HEK293 (cell line): ENCODE results near the gene MGAT5B.

Experiments
- CTCF ChIA-PET: fragments of 350-600 bp; formaldehyde crosslinking; extraction: SDS; loops from one replicate; lab custom pipeline; 2021; ENCODE audit warnings: antibody characterized with exemption; lab: Yijun Ruan, JAX
- POLR2A ChIA-PET: fragments of 300-600 bp; formaldehyde crosslinking; extraction: SDS; loops from one replicate; lab custom pipeline; 2020; ENCODE audit warnings: antibody characterized with exemption, inconsistent platforms; lab: Yijun Ruan, JAX
- H3K27ac ChIP-seq: fragments of 200-500 bp; sonication (Bioruptor generic); 2 replicates; pipeline ENCODE4 v1.5.1; 2014; ENCODE audit warnings: low read depth, low read length, control low read depth, inconsistent platforms; ENCODE audit errors: extremely low read depth
- H3K36me3 ChIP-seq, 2 experiments: fragments of 200-500 bp in 1 of 2; sonication (Bioruptor generic) in 1 of 2; 1 replicate in 1 of 2; 2 replicates in 1 of 2; pipeline ENCODE4 v1.5.1; 2014 to 2017; ENCODE audit warnings: inconsistent platforms in 2 of 2, low read length in 2 of 2; ENCODE audit not compliant: control insufficient read depth in 2 of 2, insufficient read depth in 1 of 2
- H3K4me1 ChIP-seq: fragments of 200-500 bp; sonication (Bioruptor generic); 2 replicates; pipeline ENCODE4 v1.5.1; 2014; ENCODE audit warnings: mild to moderate bottlenecking, low read length, inconsistent platforms; ENCODE audit not compliant: control insufficient read depth, insufficient read depth
- H3K4me3 ChIP-seq: 2 replicates; pipeline ENCODE4 v1.5.1; 2011; ENCODE audit warnings: low read depth, mild to moderate bottlenecking, control low read depth, low read length, moderate library complexity
- H3K9me3 ChIP-seq: fragments of 200-500 bp; sonication (Bioruptor generic); 2 replicates; pipeline ENCODE4 v1.5.1; 2014; ENCODE audit warnings: low read depth, low read length, inconsistent platforms; ENCODE audit not compliant: control insufficient read depth, insufficient read depth
- CTCF ChIP-seq: fragments of 450-650 bp; formaldehyde crosslinking; IDR thresholded peaks from 2 replicates; pipeline ENCODE4 v1.5.1; 2016; ENCODE audit warnings: missing biosample characterization, missing genetic modification characterization
- GFI1B ChIP-seq: fragments of 450-650 bp; formaldehyde crosslinking; IDR thresholded peaks from 2 replicates; pipeline ENCODE4 v1.5.1; 2016; ENCODE audit warnings: missing biosample characterization, missing genetic modification characterization
- GLI2 ChIP-seq: fragments of 450-650 bp; formaldehyde crosslinking; IDR thresholded peaks from 2 replicates; pipeline ENCODE4; 2017; ENCODE audit warnings: missing biosample characterization, missing genetic modification characterization, low read depth, borderline replicate concordance
- GLIS1 ChIP-seq: fragments of 450-650 bp; formaldehyde crosslinking; IDR thresholded peaks from 2 replicates; pipeline ENCODE4 v1.5.1; 2016; ENCODE audit warnings: missing biosample characterization, missing genetic modification characterization
- YY1 ChIP-seq: fragments of 450-650 bp; formaldehyde crosslinking; IDR thresholded peaks from 2 replicates; pipeline ENCODE4 v1.5.1; 2018; ENCODE audit warnings: missing biosample characterization, missing genetic modification characterization
- ZBTB20 ChIP-seq: fragments of 450-650 bp; formaldehyde crosslinking; IDR thresholded peaks from 2 replicates; pipeline ENCODE4 v1.5.1; 2016; ENCODE audit warnings: missing biosample characterization, missing genetic modification characterization
- ZBTB21 ChIP-seq: fragments of 450-650 bp; formaldehyde crosslinking; IDR thresholded peaks from 2 replicates; pipeline ENCODE4 v1.5.1; 2017; ENCODE audit warnings: missing biosample characterization, missing genetic modification characterization
- ZBTB8A ChIP-seq: fragments of 450-650 bp; formaldehyde crosslinking; IDR thresholded peaks from 2 replicates; pipeline ENCODE4 v1.5.1; 2016; ENCODE audit warnings: missing biosample characterization, missing genetic modification characterization
- ZNF121 ChIP-seq: fragments of 450-650 bp; formaldehyde crosslinking; IDR thresholded peaks from 2 replicates; pipeline ENCODE4 v1.5.1; 2016; ENCODE audit warnings: missing biosample characterization, missing genetic modification characterization
- ZNF157 ChIP-seq: fragments of 450-650 bp; formaldehyde crosslinking; IDR thresholded peaks from 2 replicates; pipeline ENCODE4 v1.5.1; 2016; ENCODE audit warnings: missing biosample characterization, missing genetic modification characterization
- ZNF169 ChIP-seq: fragments of 450-650 bp; formaldehyde crosslinking; IDR thresholded peaks from 2 replicates; pipeline ENCODE4 v1.5.1; 2016; ENCODE audit warnings: missing biosample characterization, missing genetic modification characterization
- ZNF174 ChIP-seq: fragments of 450-650 bp; formaldehyde crosslinking; IDR thresholded peaks from 2 replicates; pipeline ENCODE4 v1.5.0; 2017; ENCODE audit warnings: missing biosample characterization, mild to moderate bottlenecking, missing genetic modification characterization
- ZNF311 ChIP-seq: fragments of 450-650 bp; formaldehyde crosslinking; IDR thresholded peaks from 2 replicates; pipeline ENCODE4 v1.5.1; 2017; ENCODE audit warnings: missing biosample characterization, missing genetic modification characterization, borderline replicate concordance
- ZNF398 ChIP-seq: fragments of 450-650 bp; formaldehyde crosslinking; IDR thresholded peaks from 2 replicates; pipeline ENCODE4 v1.5.1; 2017; ENCODE audit warnings: missing biosample characterization, missing genetic modification characterization
- ZNF433 ChIP-seq: fragments of 450-650 bp; formaldehyde crosslinking; IDR thresholded peaks from 2 replicates; pipeline ENCODE4 v1.5.1; 2016; ENCODE audit warnings: missing biosample characterization, missing genetic modification characterization, low read depth
- ZNF521 ChIP-seq: fragments of 450-650 bp; formaldehyde crosslinking; IDR thresholded peaks from 2 replicates; pipeline ENCODE4 v1.5.1; 2017; ENCODE audit warnings: missing biosample characterization, mild to moderate bottlenecking, missing genetic modification characterization
- ZNF560 ChIP-seq: fragments of 450-650 bp; formaldehyde crosslinking; IDR thresholded peaks from 2 replicates; pipeline ENCODE4 v1.5.1; 2017; ENCODE audit warnings: missing biosample characterization, missing genetic modification characterization, borderline replicate concordance
- ZNF561 ChIP-seq: fragments of 450-650 bp; IDR thresholded peaks from 2 replicates; pipeline ENCODE4 v1.5.1; 2018; ENCODE audit warnings: missing biosample characterization, missing genetic modification characterization, borderline replicate concordance
- ZNF596 ChIP-seq: fragments of 450-650 bp; IDR thresholded peaks from 2 replicates; pipeline ENCODE4 v1.5.0; 2018; ENCODE audit warnings: missing biosample characterization, mild to moderate bottlenecking, missing genetic modification characterization, moderate library complexity
- ZNF610 ChIP-seq: fragments of 450-650 bp; formaldehyde crosslinking; IDR thresholded peaks from 2 replicates; pipeline ENCODE4 v1.5.1; 2016; ENCODE audit warnings: missing biosample characterization, missing genetic modification characterization, borderline replicate concordance
- ZNF660 ChIP-seq: fragments of 450-650 bp; IDR thresholded peaks from 2 replicates; pipeline ENCODE4 v1.5.1; 2018; ENCODE audit warnings: missing biosample characterization, mild to moderate bottlenecking, missing genetic modification characterization
- ZNF664 ChIP-seq: fragments of 450-650 bp; formaldehyde crosslinking; IDR thresholded peaks from 2 replicates; pipeline ENCODE4 v1.5.1; 2016; ENCODE audit warnings: missing biosample characterization, missing genetic modification characterization
- ZNF791 ChIP-seq: fragments of 450-650 bp; formaldehyde crosslinking; IDR thresholded peaks from 2 replicates; pipeline ENCODE4 v1.5.1; 2016; ENCODE audit warnings: missing biosample characterization, missing genetic modification characterization
- ZSCAN16 ChIP-seq: fragments of 450-650 bp; formaldehyde crosslinking; IDR thresholded peaks from 2 replicates; pipeline ENCODE4 v1.5.1; 2016; ENCODE audit warnings: missing biosample characterization, missing genetic modification characterization
- ZSCAN18 ChIP-seq: fragments of 450-650 bp; formaldehyde crosslinking; IDR thresholded peaks from 2 replicates; pipeline ENCODE4 v1.5.1; 2016; ENCODE audit warnings: missing biosample characterization, missing genetic modification characterization

MGAT5B gene

GRCh38 chr17:76966486-76967181, 98.4 kb downstream of the MGAT5B start:
- Histone ChIP-seq H3K27ac (no peak overlapping the region), H3K9me3 (no peaks in the 10 kb centered on the region), H3K4me3 (no peak overlapping the region), H3K36me3 (no peaks in the 10 kb centered on the region)
- CTCF ChIA-PET: interaction anchor here (0.6 to 1.4 kb wide), 3 partner anchors 83 to 343 kb away, joined by 3 to 4 read pairs (median 3); partner anchors contain the start of gene MGAT5B
- TF ChIP-seq ZNF169 (tag by site-specific recombination): peak; percentile 98
- peak; percentile 86 for TF ChIP-seq ZNF596 (tag by site-specific recombination)
- TF ChIP-seq YY1 (tag by site-specific recombination): no peak
- TF ChIP-seq ZNF398 (tag by site-specific recombination): peak; percentile 50
- TF ChIP-seq ZNF560: no peak
- TF ChIP-seq, all 188 proteins: peak for 3
- POLR2A ChIA-PET: no interaction called here
- peaks cover 10% of the 10 kb centered on the region for H3K4me1 ChIP-seq

- Histone ChIP-seq H3K9me3 (no peaks in the 10 kb centered on the region), H3K4me1 (peaks cover 10% of the 10 kb centered on the region), H3K36me3 (no peaks in the 10 kb centered on the region), H3K4me3 (no peak overlapping the region), H3K27ac (no peak overlapping the region)
- TF ChIP-seq ZNF121 (tag by site-specific recombination): peak; percentile 95
- TF ChIP-seq ZNF157 (tag by site-specific recombination): no peak
- CTCF ChIA-PET: interaction anchor here (1.4 kb wide), 1 partner anchor 100 kb away, joined by 4 read pairs; the partner anchor contains the start of gene MGAT5B
- POLR2A ChIA-PET: no interaction called here
Measured at GRCh38 chr17:76967762-76968161, 99.6 kb downstream of the MGAT5B start.

GRCh38 chr17:76968707-76969597, 100.7 kb downstream of the MGAT5B start:
- Histone ChIP-seq H3K4me1 (peaks cover 10% of the 10 kb centered on the region), H3K4me3 (peak overlapping the region; percentile 6), H3K27ac (peak overlapping the region; percentile 64; the same call in 1 of the 2 replicates), H3K9me3 (no peaks in the 10 kb centered on the region), H3K36me3 (no peaks in the 10 kb centered on the region)
- ChIA-PET CTCF (interaction anchor here (0.5 to 1.5 kb wide), 11 partner anchors 9 to 233 kb away, joined by 3 to 7 read pairs (median 4); partner anchors contain the start of gene MGAT5B), POLR2A (interaction anchor here (0.6 to 1.0 kb wide), 3 partner anchors 34 to 275 kb away, joined by 3 to 5 read pairs (median 3); no protein-coding TSS in a partner anchor)
- TF ChIP-seq GLIS1 (tag by site-specific recombination) (peak; percentile 87), GLI2 (tag by site-specific recombination) (no peak), ZNF660 (tag by site-specific recombination) (no peak), GFI1B (tag by site-specific recombination) (no peak), ZNF791 (no peak), ZNF121 (tag by site-specific recombination) (no peak), ZNF521 (no peak), ZNF433 (tag by site-specific recombination) (no peak), ZBTB21 (tag by site-specific recombination) (0 out of 2 replicates have a peak, but pooled peaks have one; percentile 13), ZBTB8A (tag by site-specific recombination) (peak; percentile 76), ZNF561 (tag by site-specific recombination) (peak; percentile 27; the same call in 1 of the 2 replicates), ZNF311 (no peak), ZBTB20 (tag by site-specific recombination) (peak; percentile 40; the same call in 1 of the 2 replicates), ZNF174 (no peak), ZSCAN16 (tag by site-specific recombination) (no peak), ZSCAN18 (tag by site-specific recombination) (no peak), ZNF664 (tag by site-specific recombination) (no peak), ZNF610 (tag by site-specific recombination) (no peak), CTCF (peak; percentile 64; the same call in 1 of the 2 replicates)
